ENCODE results near the gene FAM107A.

The FAM107A gene

GRCh38 chr3:58519668-58520402, 57.4 kb downstream of the FAM107A start:
- no peak for TF ChIP-seq REST (IDR thresholded peaks at IDR 0.05; ENCODE audit: insufficient replicate concordance, low read depth)
- Histone ChIP-seq H3K27me3 (ENCODE audit: insufficient read depth, poor library complexity, severe bottlenecking) (no peaks in the 10 kb centered on the region), H3K27ac (replicated peaks) (no peak overlapping the region), H3K4me3 (replicated peaks; ENCODE audit: insufficient read depth, low read length) (no peak overlapping the region)
- no peak for DNase-seq (ENCODE audit: low read depth in 1 of 2, low spot score in 1 of 2)

DNA sequence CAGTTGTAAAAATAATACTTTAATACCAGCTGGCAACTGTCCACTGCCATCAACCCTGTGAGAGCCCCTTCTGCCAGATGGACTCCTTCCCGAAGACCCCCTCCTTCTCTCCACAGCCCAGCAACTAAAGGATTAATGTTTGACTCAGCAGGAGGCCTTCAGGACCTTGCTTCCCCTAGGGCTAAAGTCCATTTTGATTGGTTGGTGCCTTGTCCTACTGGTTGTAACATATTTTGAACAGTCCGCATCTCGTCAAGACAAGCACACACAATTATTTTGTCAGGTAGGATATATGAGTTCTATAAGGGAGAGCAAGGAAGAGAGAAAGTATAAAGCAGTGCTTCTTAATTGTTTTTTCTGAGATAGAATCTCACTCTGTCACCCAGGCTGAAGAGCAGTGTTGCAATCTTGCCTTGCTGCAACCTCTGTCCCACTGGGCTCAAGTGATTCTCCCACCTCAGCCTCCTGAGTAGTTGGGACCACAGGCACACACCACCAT, 58.9 kb downstream of the FAM107A start:
- H3K27ac ChIP-seq (replicated peaks): no peak overlapping the region
- no peak for DNase-seq (ENCODE audit: low read depth in 1 of 2, low spot score in 1 of 2)
- H3K4me3 ChIP-seq (replicated peaks; ENCODE audit: insufficient read depth, low read length): no peak overlapping the region
- no peaks in the 10 kb centered on the region for H3K27me3 ChIP-seq (ENCODE audit: insufficient read depth, poor library complexity, severe bottlenecking)
- TF ChIP-seq SPI1 (IDR thresholded peaks at IDR 0.05; ENCODE audit: borderline replicate concordance, low read depth) (no peak), GABPA (IDR thresholded peaks at IDR 0.05; ENCODE audit: low read depth) (no peak), REST (IDR thresholded peaks at IDR 0.05; ENCODE audit: insufficient replicate concordance, low read depth) (no peak), POLR2AphosphoS5 (IDR thresholded peaks at IDR 0.05; ENCODE audit: low read depth) (no peak)

GRCh38 chr3:58514405-58514804, 62.8 kb downstream of the FAM107A start:
- Histone ChIP-seq H3K4me3 (replicated peaks; ENCODE audit: insufficient read depth, low read length) (no peak overlapping the region), H3K27me3 (ENCODE audit: insufficient read depth, poor library complexity, severe bottlenecking) (no peaks in the 10 kb centered on the region), H3K27ac (replicated peaks) (no peak overlapping the region)
- no peak for DNase-seq (ENCODE audit: low read depth in 1 of 2, low spot score in 1 of 2)
- TF ChIP-seq POLR2AphosphoS5 (IDR thresholded peaks at IDR 0.05; ENCODE audit: low read depth) (no peak), SPI1 (IDR thresholded peaks at IDR 0.05; ENCODE audit: borderline replicate concordance, low read depth) (no peak)
